HepG2 (cell line): ENCODE results near the gene SPOP. TPM values are rescaled to one million over a fixed set of nuclear protein-coding genes. Genes with fewer than 3 reads are reported as not detected.

Source experiments
- AHDC1 ChIP-seq: sonication (generic); formaldehyde crosslinking; IDR thresholded peaks from 2 replicates; pipeline ENCODE4 v1.5.1; 2020; ENCODE audit warnings: mild to moderate bottlenecking, missing genetic modification reagents, borderline replicate concordance
- ARHGAP35 ChIP-seq: sonication (generic); formaldehyde crosslinking; IDR thresholded peaks from 2 replicates; pipeline ENCODE4 v1.9.0; 2022; ENCODE audit warnings: mild to moderate bottlenecking, inconsistent platforms, moderate library complexity, missing genetic modification reagents, borderline replicate concordance
- ATF1 ChIP-seq: IDR thresholded peaks from 2 replicates; pipeline ENCODE4 v1.6.1; 2016; ENCODE audit warnings: mild to moderate bottlenecking, control low read depth
- CTCF ChIP-seq: sonication (generic); formaldehyde crosslinking; IDR thresholded peaks from 2 replicates; pipeline ENCODE4 v1.5.0; 2020; ENCODE audit warnings: mild to moderate bottlenecking, missing genetic modification reagents, moderate library complexity
- DMAP1 ChIP-seq: IDR thresholded peaks from 2 replicates; pipeline ENCODE4 v1.6.1; 2016
- FOXK1 ChIP-seq: sonication (generic); formaldehyde crosslinking; IDR thresholded peaks from 2 replicates; pipeline ENCODE4 v1.4.0; 2020; ENCODE audit warnings: low read depth, missing genetic modification reagents, borderline replicate concordance
- GZF1 ChIP-seq: sonication (generic); formaldehyde crosslinking; IDR thresholded peaks from 2 replicates; pipeline ENCODE4 v1.5.1; 2020; ENCODE audit warnings: mild to moderate bottlenecking, missing genetic modification reagents
- KDM5B ChIP-seq: sonication (generic); formaldehyde crosslinking; IDR thresholded peaks from 2 replicates; pipeline ENCODE4 v1.4.0; 2020; ENCODE audit warnings: missing genetic modification reagents, mild to moderate bottlenecking, borderline replicate concordance
- MIXL1 ChIP-seq: IDR thresholded peaks from 2 replicates; pipeline ENCODE4 v1.6.1; 2016
- PHF8 ChIP-seq: sonication (generic); formaldehyde crosslinking; IDR thresholded peaks from 2 replicates; pipeline ENCODE4 v1.5.0; 2020; ENCODE audit warnings: missing genetic modification reagents
- RFX3 ChIP-seq: IDR thresholded peaks from 2 replicates; pipeline ENCODE4 v1.6.1; 2016; ENCODE audit warnings: missing biosample characterization, missing genetic modification reagents
- RORA ChIP-seq: sonication (generic); formaldehyde crosslinking; IDR thresholded peaks from 2 replicates; pipeline ENCODE4 v1.5.0; 2020; ENCODE audit warnings: mild to moderate bottlenecking, missing genetic modification reagents, moderate library complexity
- SMAD3 ChIP-seq: sonication (generic); formaldehyde crosslinking; IDR thresholded peaks from 2 replicates; pipeline ENCODE4 v1.4.0; 2020; ENCODE audit warnings: missing genetic modification reagents
- TEF ChIP-seq: sonication (generic); formaldehyde crosslinking; IDR thresholded peaks from 2 replicates; pipeline ENCODE4 v1.5.0; 2020; ENCODE audit warnings: missing genetic modification reagents
- ZFP82 ChIP-seq: sonication (generic); formaldehyde crosslinking; IDR thresholded peaks from 2 replicates; pipeline ENCODE4 v1.5.1; 2020; ENCODE audit warnings: mild to moderate bottlenecking, missing genetic modification reagents, borderline replicate concordance
- ZNF224 ChIP-seq: sonication (generic); formaldehyde crosslinking; IDR thresholded peaks from 2 replicates; pipeline ENCODE4 v1.5.0; 2020; ENCODE audit warnings: mild to moderate bottlenecking, missing genetic modification reagents
- ZNF230 ChIP-seq: sonication (generic); formaldehyde crosslinking; IDR thresholded peaks from 2 replicates; pipeline ENCODE4 v1.4.0; 2020; ENCODE audit warnings: mild to moderate bottlenecking, missing genetic modification reagents
- ZNF570 ChIP-seq: sonication (generic); formaldehyde crosslinking; IDR thresholded peaks from 2 replicates; pipeline ENCODE4 v1.4.0; 2020; ENCODE audit warnings: mild to moderate bottlenecking, missing genetic modification reagents, borderline replicate concordance
- ZNF605 ChIP-seq: sonication (generic); formaldehyde crosslinking; IDR thresholded peaks from 2 replicates; pipeline ENCODE4 v1.8.0; 2022; ENCODE audit warnings: mild to moderate bottlenecking, missing genetic modification reagents
- ZNF878 ChIP-seq: sonication (generic); formaldehyde crosslinking; IDR thresholded peaks from 2 replicates; pipeline ENCODE4 v1.8.1; 2023; ENCODE audit warnings: mild to moderate bottlenecking, missing genetic modification reagents, moderate library complexity
- ZSCAN29 ChIP-seq: sonication (generic); formaldehyde crosslinking; conservative IDR thresholded peaks from 2 replicates; pipeline ENCODE4 v1.4.0; 2020; ENCODE audit warnings: mild to moderate bottlenecking, missing genetic modification reagents
- polyA plus RNA-seq, 8 experiments: library from polyadenylated mRNA; depleted of rRNA in 3 of 8; stranded (reverse) in 7 of 8; unstranded in 1 of 8; fragments of >200 nt; fragmentation: Illumina TruSeq in 4 of 8; extraction: Trizol in 4 of 8; gene quantifications; 2 replicates each; pipeline versions ENCODE4 v1.2.1 to v1.2.3, GENCODE V29; 2011 to 2016; ENCODE audit warnings: low read depth in 4 of 8, missing spikeins in 1 of 8, mixed read lengths in 1 of 8; ENCODE audit not compliant: insufficient read depth in 1 of 8
- total RNA-seq, 5 experiments: library from RNA; depleted of rRNA; stranded (reverse); fragments of >200 nt; fragmentation: Illumina TruSeq; extraction: Trizol; gene quantifications; 2 replicates each; pipeline ENCODE4 v1.2.3, GENCODE V29; 2016; ENCODE audit warnings: low read depth in 1 of 5

SPOP gene
- total and polyA plus RNA-seq, 2 of the 13 experiments (the other 11 are each of a cell fraction or from before 2014, with no cell fraction given): 52.8 to 60.8 TPM

- TF ChIP-seq AHDC1 (CRISPR knock-in tag) (no peak), DMAP1 (CRISPR knock-in tag) (peak; percentile 77), TEF (CRISPR knock-in tag) (no peak), RFX3 (no peak), ZNF878 (CRISPR knock-in tag) (no peak), KDM5B (no peak; the same call in 1 of the 2 replicates), RORA (CRISPR knock-in tag) (no peak), ZSCAN29 (CRISPR knock-in tag) (0 out of 2 replicates have a peak, but pooled peaks have one; percentile 72), FOXK1 (CRISPR knock-in tag) (no peak; the same call in 1 of the 2 replicates), ZNF224 (CRISPR knock-in tag) (no peak), ZNF570 (no peak), GZF1 (CRISPR knock-in tag) (no peak), CTCF (CRISPR knock-in tag) (peak; percentile 100), ARHGAP35 (0 out of 2 replicates have a peak, but pooled peaks have one; percentile 45), PHF8 (CRISPR knock-in tag) (peak; percentile 55), ZNF605 (CRISPR knock-in tag) (peak; percentile 36; the same call in 1 of the 2 replicates), ZNF230 (CRISPR knock-in tag) (no peak; the same call in 1 of the 2 replicates), ATF1 (CRISPR knock-in tag) (no peak), SMAD3 (CRISPR knock-in tag) (0 out of 2 replicates have a peak, but pooled peaks have one; percentile 57), MIXL1 (no peak), ZFP82 (CRISPR knock-in tag) (no peak)
Observed at GRCh38 chr17:49556223-49556943, 121.5 kb downstream of the SPOP start (continued).
